NOMO-1 treated with DMSO at 0.1 percent for 48 hours (cell line): Measurements from ENCODE around the gene POLR1C.
"Not testable (repeated sequence)": the region's sequence is repeated elsewhere in the genome, so short reads cannot be mapped to it uniquely, and the experiment has no call there.

ENCODE experiments used
- DNase-seq: peaks from one replicate; lab custom pipeline; 2025; ENCODE audit not compliant: unreplicated experiment; lab: John Stamatoyannopoulos, UW

The POLR1C gene

GRCh38 chr6:43491750-43492661 is 24.9 kb upstream of the POLR1C start:
- DNase-seq = no peak

GRCh38 chr6:43492673-43493072 is 24.2 kb upstream of the POLR1C start:
- DNase-seq = no peak

GRCh38 chr6:43493230-43493629 is 23.7 kb upstream of the POLR1C start:
- no peak for DNase-seq

GRCh38 chr6:43493833-43494232 is 23.1 kb upstream of the POLR1C start:
- DNase-seq = no peak

GRCh38 chr6:43494321-43494720 is 22.6 kb upstream of the POLR1C start:
- DNase-seq = no peak

GRCh38 chr6:43494766-43495165 is 22.1 kb upstream of the POLR1C start:
- DNase-seq = no peak

- no peak for DNase-seq
Observed at GRCh38 chr6:43495409-43495941, 21.4 kb upstream of the POLR1C start.

GRCh38 chr6:43496370-43497128 is 20.3 kb upstream of the POLR1C start:
- no peak for DNase-seq

- DNase-seq = no peak
Observed at GRCh38 chr6:43497129-43497396, 19.8 kb upstream of the POLR1C start.

- DNase-seq = no peak
Observed at GRCh38 chr6:43497689-43498088, 19.2 kb upstream of the POLR1C start.

- DNase-seq = not testable (repeated sequence)
Observed at GRCh38 chr6:43498291-43498690, 18.6 kb upstream of the POLR1C start.

GRCh38 chr6:43499028-43499815 is 17.7 kb upstream of the POLR1C start:
- DNase-seq = no peak

- DNase-seq = no peak
Observed at GRCh38 chr6:43500921-43501320, 16.0 kb upstream of the POLR1C start.

- DNase-seq = no peak
Observed at GRCh38 chr6:43502666-43503065, 14.2 kb upstream of the POLR1C start.

- DNase-seq = no peak
Observed at GRCh38 chr6:43503443-43503842, 13.4 kb upstream of the POLR1C start.

GRCh38 chr6:43504756-43505593 is 11.9 kb upstream of the POLR1C start:
- no peak for DNase-seq

- DNase-seq = no peak
Observed at GRCh38 chr6:43505718-43506117, 11.2 kb upstream of the POLR1C start.

GRCh38 chr6:43506171-43506570 is 10.7 kb upstream of the POLR1C start:
- DNase-seq = no peak

GRCh38 chr6:43506667-43507471 is 10.0 kb upstream of the POLR1C start:
- peak; percentile 72 for DNase-seq
